Prostate gland (tissue), 2 donors: ENCODE data around the gene UIMC1. TPM values are rescaled to one million over a fixed set of nuclear protein-coding genes. Genes with fewer than 3 reads are reported as not detected.

Experiments
- DNase-seq: peaks from one replicate; pipeline ENCODE4 v3.0.0-alpha.2; 2019; ENCODE audit warnings: low spot score
- H3K27ac ChIP-seq, 2 donors: fragments of 200-600 bp; sonication (generic); 2 replicates each; pipeline ENCODE4 v1.5.1; 2017 to 2019
- H3K27me3 ChIP-seq: fragments of 200-600 bp; sonication (generic); replicated peaks from 2 replicates; pipeline ENCODE4 v1.5.1; 2019; ENCODE audit not compliant: insufficient read depth
- H3K36me3 ChIP-seq, 2 donors: fragments of 200-600 bp; sonication (generic); 1 replicate in 1 of 2; 2 replicates in 1 of 2; pipeline versions ENCODE4 v1.5.1 to v1.8.1; 2017 to 2019
- H3K4me1 ChIP-seq: fragments of 200-600 bp; sonication (generic); replicated peaks from 2 replicates; pipeline ENCODE4 v1.5.1; 2019
- H3K4me3 ChIP-seq, 2 donors: fragments of 200-600 bp; sonication (generic); 2 replicates each; pipeline ENCODE4 v1.5.1; 2017 to 2019
- H3K9me3 ChIP-seq: fragments of 200-600 bp; sonication (generic); 2 replicates; pipeline ENCODE4 v1.5.1; 2017
- POLR2A ChIP-seq: fragments of 450-650 bp; IDR thresholded peaks from one replicate; pipeline ENCODE4 v1.6.1; 2016; ENCODE audit warnings: antibody characterized with exemption, mild to moderate bottlenecking
- POLR2AphosphoS5 ChIP-seq: sonication (generic); formaldehyde crosslinking; IDR thresholded peaks from one replicate; pipeline ENCODE4 v1.6.1; 2017; ENCODE audit warnings: antibody characterized with exemption
- WGBS: methylation state at CpG from one replicate; pipeline ENCODE4 v1.1.5; 2018; 5-methylcytosine and 5-hydroxymethylcytosine counted together
- intact Hi-C: fragments of 100-400 bp; cut with DNase I; formaldehyde crosslinking; loops from one replicate; pipeline ENCODE4 v1.14.2; 2022
- total RNA-seq, 2 donors: library from RNA; depleted of rRNA; stranded (reverse); fragments of >200 nt; gene quantifications; one replicate each; pipeline ENCODE4 v1.1.0, GENCODE V29; 2016
- TF ChIP-seq, protein P1 (sequence below), 4 experiments: fragments of 200-600 bp in 2 of 4; fragments of 450-650 bp in 2 of 4; sonication (generic) in 2 of 4; IDR thresholded peaks; 1 replicate in 3 of 4; 2 replicates in 1 of 4; pipeline ENCODE4 v1.5.1; 2016 to 2019; ENCODE audit warnings: antibody characterized with exemption in 4 of 4, mild to moderate bottlenecking in 2 of 4, moderate library complexity in 2 of 4

UIMC1 gene
- total RNA-seq, 2 donors from 2014 or later, result 29.3 to 38.3 TPM

DNA sequence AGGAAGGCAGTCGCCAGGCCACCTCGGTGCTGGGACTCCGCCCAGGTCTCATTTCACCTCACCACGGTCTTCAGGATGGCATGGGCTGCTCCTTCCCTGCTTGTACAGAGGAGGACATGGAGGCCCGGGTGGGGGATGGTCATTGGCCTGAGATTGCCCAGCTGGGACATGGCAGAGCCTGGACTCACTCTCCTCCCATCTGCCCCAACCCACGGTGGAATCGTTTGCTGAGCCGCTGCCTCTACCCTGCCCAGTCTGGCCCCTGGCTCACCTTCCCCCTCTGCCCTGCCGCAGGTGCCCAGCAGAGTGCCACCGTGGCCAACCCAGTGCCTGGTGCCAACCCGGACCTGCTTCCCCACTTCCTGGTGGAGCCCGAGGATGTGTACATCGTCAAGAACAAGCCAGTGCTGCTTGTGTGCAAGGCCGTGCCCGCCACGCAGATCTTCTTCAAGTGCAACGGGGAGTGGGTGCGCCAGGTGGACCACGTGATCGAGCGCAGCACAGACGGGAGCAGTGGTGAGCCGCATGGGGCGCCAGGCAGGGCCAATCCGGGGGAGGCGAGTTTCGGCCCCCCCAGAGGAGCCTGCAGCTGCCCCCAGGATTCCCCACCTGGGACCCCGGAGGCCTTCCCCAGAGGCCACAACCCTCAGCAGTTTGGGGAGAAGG lies 144.1 kb downstream of the UIMC1 start:
- Histone ChIP-seq H3K4me1 (no peaks in the 10 kb centered on the region), H3K4me3 (no peak overlapping the region), H3K27ac (no peak overlapping the region), H3K36me3 (no peaks in the 10 kb centered on the region), H3K9me3 (no peaks in the 10 kb centered on the region), H3K27me3 (peaks cover 4% of the 10 kb centered on the region)
- intact Hi-C loops, result no loop called here
- WGBS, result 61% methylated on average over 28 of the region's 28 CpGs
- DNase-seq, result no peak
- TF ChIP-seq POLR2AphosphoS5 (no peak), POLR2A (no peak)
- TF ChIP-seq, protein P1, sequence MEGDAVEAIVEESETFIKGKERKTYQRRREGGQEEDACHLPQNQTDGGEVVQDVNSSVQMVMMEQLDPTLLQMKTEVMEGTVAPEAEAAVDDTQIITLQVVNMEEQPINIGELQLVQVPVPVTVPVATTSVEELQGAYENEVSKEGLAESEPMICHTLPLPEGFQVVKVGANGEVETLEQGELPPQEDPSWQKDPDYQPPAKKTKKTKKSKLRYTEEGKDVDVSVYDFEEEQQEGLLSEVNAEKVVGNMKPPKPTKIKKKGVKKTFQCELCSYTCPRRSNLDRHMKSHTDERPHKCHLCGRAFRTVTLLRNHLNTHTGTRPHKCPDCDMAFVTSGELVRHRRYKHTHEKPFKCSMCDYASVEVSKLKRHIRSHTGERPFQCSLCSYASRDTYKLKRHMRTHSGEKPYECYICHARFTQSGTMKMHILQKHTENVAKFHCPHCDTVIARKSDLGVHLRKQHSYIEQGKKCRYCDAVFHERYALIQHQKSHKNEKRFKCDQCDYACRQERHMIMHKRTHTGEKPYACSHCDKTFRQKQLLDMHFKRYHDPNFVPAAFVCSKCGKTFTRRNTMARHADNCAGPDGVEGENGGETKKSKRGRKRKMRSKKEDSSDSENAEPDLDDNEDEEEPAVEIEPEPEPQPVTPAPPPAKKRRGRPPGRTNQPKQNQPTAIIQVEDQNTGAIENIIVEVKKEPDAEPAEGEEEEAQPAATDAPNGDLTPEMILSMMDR (IDR thresholded peaks at IDR 0.05), result no peak

- Histone ChIP-seq H3K4me1 (no peaks in the 10 kb centered on the region), H3K27ac (no peak overlapping the region), H3K4me3 (no peak overlapping the region), H3K36me3 (no peaks in the 10 kb centered on the region), H3K27me3 (peaks cover 4% of the 10 kb centered on the region), H3K9me3 (no peaks in the 10 kb centered on the region)
- DNase-seq, result no peak
- TF ChIP-seq POLR2A, result no peak
- no peak for TF ChIP-seq POLR2AphosphoS5
- TF ChIP-seq, protein P1 (IDR thresholded peaks at IDR 0.05), result no peak
- WGBS, result 88% methylated on average over 11 of the region's 11 CpGs
- intact Hi-C loops, result no loop called here
These were observed 145.3 kb downstream of the UIMC1 start for GRCh38 chr5:176861276-176861675.

GRCh38 chr5:176860381-176860780 lies 146.2 kb downstream of the UIMC1 start:
- peaks cover 4% of the 10 kb centered on the region for H3K27me3 ChIP-seq
- intact Hi-C loops, result no loop called here

DNA sequence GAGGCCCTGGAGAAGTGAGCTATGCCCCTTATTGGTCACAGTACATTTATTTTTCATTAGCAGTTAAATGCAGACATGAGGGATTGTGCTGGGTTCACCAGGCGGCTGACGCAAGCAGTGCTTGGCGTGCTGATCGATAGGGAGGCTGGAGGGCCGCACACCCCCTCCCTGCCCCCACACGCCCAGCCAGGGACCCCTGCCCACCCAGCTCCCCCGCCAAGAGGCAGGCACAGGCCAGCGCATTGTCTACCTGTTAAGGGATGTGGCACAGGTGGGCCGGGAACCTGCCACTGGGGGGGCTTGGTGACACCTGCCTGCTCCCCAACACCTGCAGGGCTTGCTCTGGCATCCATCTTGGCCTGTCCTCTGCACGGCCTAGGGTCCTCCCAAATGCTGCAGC lies 146.7 kb downstream of the UIMC1 start:
- no peak overlapping the region for H3K4me3 ChIP-seq
- DNase-seq, result no peak
- TF ChIP-seq, protein P1 (IDR thresholded peaks at IDR 0.05), result no peak
- TF ChIP-seq POLR2A (no peak), POLR2AphosphoS5 (no peak)
- WGBS, result 62% methylated on average over 9 of the region's 10 CpGs
- no peaks in the 10 kb centered on the region for H3K4me1 ChIP-seq
- intact Hi-C loops, result no loop called here
- H3K9me3 ChIP-seq, result no peaks in the 10 kb centered on the region
- H3K27ac ChIP-seq, result no peak overlapping the region
- peaks cover 4% of the 10 kb centered on the region for H3K27me3 ChIP-seq
- H3K36me3 ChIP-seq, result no peaks in the 10 kb centered on the region

More at GRCh38 chr5:176860381-176860780, 146.2 kb downstream of the UIMC1 start:
- whole genome bisulfite sequencing, result 81% methylated on average over 11 of the region's 11 CpGs
- Histone ChIP-seq H3K27ac (no peak overlapping the region), H3K9me3 (no peaks in the 10 kb centered on the region), H3K4me1 (no peaks in the 10 kb centered on the region), H3K36me3 (no peaks in the 10 kb centered on the region), H3K4me3 (no peak overlapping the region)
- no peak for DNase-seq
- TF ChIP-seq POLR2A (no peak), POLR2AphosphoS5 (no peak)
- TF ChIP-seq, protein P1 (IDR thresholded peaks at IDR 0.05), result no peak

DNA sequence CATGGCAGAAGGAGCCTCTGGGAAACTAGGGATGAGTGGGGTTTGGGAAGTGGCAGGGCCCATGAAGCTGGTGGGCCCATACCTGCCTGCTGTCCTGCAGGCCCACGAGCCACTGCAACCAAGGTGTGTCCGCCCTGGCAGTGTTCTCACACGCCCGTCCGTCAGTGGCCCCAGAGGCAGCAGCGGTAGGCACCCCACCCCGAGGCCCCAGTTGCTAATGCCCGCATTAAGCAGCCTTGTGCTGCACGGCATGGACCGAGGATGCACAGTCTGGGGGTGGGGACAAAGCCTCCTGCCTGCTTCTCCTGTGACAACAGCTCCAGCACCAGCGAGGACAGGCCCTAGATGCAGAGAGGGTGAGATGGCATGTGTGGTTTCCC lies 148.7 kb downstream of the UIMC1 start:
- DNase-seq, result no peak
- 58% methylated on average over 11 of the region's 11 CpGs for WGBS
- Histone ChIP-seq H3K9me3 (no peaks in the 10 kb centered on the region), H3K36me3 (no peaks in the 10 kb centered on the region), H3K27ac (no peak overlapping the region), H3K4me1 (no peaks in the 10 kb centered on the region), H3K27me3 (peaks cover 4% of the 10 kb centered on the region), H3K4me3 (no peak overlapping the region)
- TF ChIP-seq POLR2AphosphoS5, result no peak
- no peak for TF ChIP-seq POLR2A
- TF ChIP-seq, protein P1 (IDR thresholded peaks at IDR 0.05), result no peak
- intact Hi-C loops, result no loop called here
